Ramos (cell line): ENCODE data around the gene NPC2.

Experiments used
- in situ Hi-C: fragments of 300-500 bp; cut with MboI; formaldehyde crosslinking; loops from one replicate; pipeline ENCODE4 v1.14.3; 2022; ENCODE audit warnings: low sequenced_read_pairs; ENCODE audit not compliant: unreplicated experiment

NPC2 gene

GRCh38 chr14:74504412-74504811 lies 11.3 kb upstream of the NPC2 start:
- in situ Hi-C loops: no loop called here

- in situ Hi-C loops: no loop called here
Observed at GRCh38 chr14:74503938-74504335, 10.8 kb upstream of the NPC2 start.

GRCh38 chr14:74503291-74503937 lies 10.3 kb upstream of the NPC2 start:
- in situ Hi-C loops: no loop called here

- in situ Hi-C loops: no loop called here
Observed at GRCh38 chr14:74502236-74503019, 9.3 kb upstream of the NPC2 start.

- in situ Hi-C loops: no loop called here
Observed at GRCh38 chr14:74501691-74502090, 8.6 kb upstream of the NPC2 start.

GRCh38 chr14:74501135-74501614 lies 8.1 kb upstream of the NPC2 start:
- in situ Hi-C loops: no loop called here

DNA sequence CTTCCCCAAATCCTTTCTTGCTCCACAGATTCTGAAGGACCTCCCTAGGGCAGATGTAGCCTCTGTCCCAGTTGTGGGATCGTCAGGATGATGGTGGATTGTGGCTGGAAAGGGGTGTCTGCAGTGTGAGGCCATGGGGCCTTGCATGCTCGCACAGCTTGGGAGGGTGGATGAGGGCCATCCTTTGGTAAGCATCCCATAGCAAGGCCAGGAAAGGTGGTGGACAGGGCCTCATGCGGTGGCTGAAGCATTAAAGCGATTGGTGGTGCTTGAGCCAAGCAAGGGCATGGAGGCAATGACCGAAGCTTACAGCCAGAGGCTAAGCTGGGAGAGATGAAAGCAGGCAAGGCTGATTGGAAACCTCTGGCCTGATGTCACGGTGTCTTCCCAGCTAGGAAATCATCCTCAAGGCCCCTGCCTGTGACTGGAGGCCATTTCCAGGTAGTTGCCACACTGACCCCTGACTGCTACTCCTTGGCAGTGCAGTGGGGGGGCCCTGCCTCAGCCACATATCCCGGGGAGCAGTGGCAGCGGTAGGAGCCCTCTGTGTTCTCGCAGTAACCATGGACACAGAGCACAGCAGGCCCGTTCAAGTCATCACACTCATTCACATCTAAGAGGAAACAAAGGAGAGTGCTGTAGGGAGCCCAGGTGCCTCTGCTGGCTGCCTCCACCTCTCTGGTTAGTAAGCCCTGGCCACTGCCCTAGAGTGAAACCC lies 7.5 kb upstream of the NPC2 start:
- in situ Hi-C loops: no loop called here

GRCh38 chr14:74495356-74495755 lies 2.3 kb upstream of the NPC2 start:
- in situ Hi-C loops: no loop called here

GRCh38 chr14:74493343-74494261 lies 497 bp upstream of the NPC2 start, which contains the start of gene ISCA2:
ISCA2 (plus strand) TSS chr14:74493765; CDS start chr14:74493775, 10 bp downstream.
- in situ Hi-C loops: no loop called here

- in situ Hi-C loops: no loop called here
Observed at GRCh38 chr14:74491956-74492775, 939 bp downstream of the NPC2 start.

- in situ Hi-C loops: no loop called here
Observed at GRCh38 chr14:74490486-74490885, 2.6 kb downstream of the NPC2 start.

- in situ Hi-C loops: no loop called here
Observed at GRCh38 chr14:74488786-74489397, 4.2 kb downstream of the NPC2 start.

- in situ Hi-C loops: no loop called here
Observed at GRCh38 chr14:74486164-74486563, 6.9 kb downstream of the NPC2 start.

GRCh38 chr14:74483321-74483720 lies 9.8 kb downstream of the NPC2 start:
- in situ Hi-C loops: no loop called here

- in situ Hi-C loops: no loop called here
Observed at GRCh38 chr14:74482571-74482970, 10.5 kb downstream of the NPC2 start.

DNA sequence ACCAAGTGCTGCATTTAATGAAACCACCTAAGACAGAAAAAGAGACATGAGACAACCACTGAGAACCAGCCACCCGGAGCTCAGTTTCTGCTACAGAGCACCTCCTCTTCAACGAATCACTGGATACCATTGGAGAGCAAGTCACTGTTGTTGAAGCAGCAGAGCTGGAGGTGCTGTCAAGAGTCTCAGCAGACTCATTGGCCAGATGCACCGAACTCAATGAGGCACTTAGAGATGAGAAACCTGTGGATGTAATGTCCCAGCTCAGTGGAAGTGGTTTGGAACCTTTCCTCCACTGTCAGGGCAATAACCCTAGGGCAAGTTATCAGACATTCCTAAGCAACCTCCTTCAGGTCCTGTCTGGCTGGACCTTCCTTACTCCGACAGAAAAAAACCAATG lies 13.1 kb downstream of the NPC2 start:
- in situ Hi-C loops: no loop called here

- in situ Hi-C loops: no loop called here
Observed at GRCh38 chr14:74478996-74479635, 14.0 kb downstream of the NPC2 start.

DNA sequence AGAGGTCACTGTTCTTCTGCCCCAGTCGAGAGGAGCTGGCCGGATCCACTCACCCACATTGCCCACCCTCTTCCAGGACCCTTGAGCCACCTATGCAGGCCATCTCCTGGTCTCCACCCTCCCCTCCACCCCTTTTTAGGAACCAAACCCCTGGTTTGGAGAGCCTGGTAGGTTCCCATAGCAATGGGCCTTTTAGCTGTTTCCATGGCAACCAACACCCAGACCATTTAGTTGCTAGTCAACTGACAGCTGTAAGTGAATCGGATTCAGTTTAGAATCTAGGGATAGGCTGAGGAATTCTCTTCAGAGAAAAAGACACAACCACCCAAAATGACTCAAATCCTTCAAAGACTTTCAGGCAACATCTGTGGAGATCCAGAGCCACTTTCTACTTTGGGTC lies 16.5 kb downstream of the NPC2 start:
- in situ Hi-C loops: no loop called here
